AG04450 (cell line): Measurements from ENCODE around the gene LYPLA2. TPM values are rescaled to one million over a fixed set of nuclear protein-coding genes. Genes with fewer than 3 reads are reported as not detected.
A peak's percentile ranks its signal among the peaks of the same experiment; 100 is the strongest.
"Not testable (repeated sequence)": the region's sequence is repeated elsewhere in the genome, so short reads cannot be mapped to it uniquely, and the experiment has no call there.

Source experiments
- CTCF ChIA-PET: fragments of 300-600, 350-600 bp; formaldehyde crosslinking; extraction: SDS; loops from one replicate; lab custom pipeline; 2022; ENCODE audit warnings: antibody characterized with exemption, inconsistent platforms; lab: Charles Lee
- POLR2A ChIA-PET: fragments of 350-600 bp; formaldehyde crosslinking; extraction: SDS; loops from one replicate; lab custom pipeline; 2021; ENCODE audit warnings: antibody characterized with exemption, inconsistent platforms; lab: Yijun Ruan, JAX
- DNase-seq: peaks from one replicate; pipeline ENCODE4 v3.0.0-alpha.2; 2011; ENCODE audit warnings: low read depth, low spot score
- H3K27ac ChIP-seq: one replicate; pipeline ENCODE4 v1.5.1; 2012; ENCODE audit warnings: low read depth, low read length, control low read depth
- H3K27me3 ChIP-seq: one replicate; pipeline ENCODE4 v1.6.0; 2012; ENCODE audit warnings: low read length; ENCODE audit not compliant: control insufficient read depth, insufficient read depth
- H3K4me3 ChIP-seq: 2 replicates; pipeline ENCODE4 v1.5.1; 2011; ENCODE audit warnings: mild to moderate bottlenecking, low read depth, low read length, control low read depth
- H3K9me3 ChIP-seq: 2 replicates; pipeline ENCODE4 v1.5.1; 2012; ENCODE audit warnings: low read length; ENCODE audit not compliant: control insufficient read depth, insufficient read depth
- CTCF ChIP-seq: IDR thresholded peaks from 2 replicates; pipeline ENCODE4 v1.5.1; 2011; ENCODE audit warnings: low read depth, low read length, control low read depth, inconsistent platforms
- polyA plus RNA-seq: library from polyadenylated mRNA; depleted of rRNA; stranded (reverse); fragments of >200 nt; gene quantifications from 2 replicates; pipeline ENCODE4 v1.2.3, GENCODE V29; 2011

The LYPLA2 gene
- polyA plus RNA-seq, 1 experiment = 27.1 TPM

- no peak overlapping the region for H3K27ac ChIP-seq
- no peaks in the 10 kb centered on the region for H3K9me3 ChIP-seq
- no peak for TF ChIP-seq CTCF
- CTCF ChIA-PET = no interaction called here
- POLR2A ChIA-PET = interaction anchor here (0.5 to 0.7 kb wide), 2 partner anchors 11 to 14 kb away, joined by 3 to 6 read pairs; no protein-coding TSS in a partner anchor
- H3K4me3 ChIP-seq = no peak overlapping the region
- H3K27me3 ChIP-seq = no peaks in the 10 kb centered on the region
- DNase-seq = no peak
These were observed 36.8 kb downstream of the LYPLA2 start for GRCh38 chr1:23827717-23828116.

DNA sequence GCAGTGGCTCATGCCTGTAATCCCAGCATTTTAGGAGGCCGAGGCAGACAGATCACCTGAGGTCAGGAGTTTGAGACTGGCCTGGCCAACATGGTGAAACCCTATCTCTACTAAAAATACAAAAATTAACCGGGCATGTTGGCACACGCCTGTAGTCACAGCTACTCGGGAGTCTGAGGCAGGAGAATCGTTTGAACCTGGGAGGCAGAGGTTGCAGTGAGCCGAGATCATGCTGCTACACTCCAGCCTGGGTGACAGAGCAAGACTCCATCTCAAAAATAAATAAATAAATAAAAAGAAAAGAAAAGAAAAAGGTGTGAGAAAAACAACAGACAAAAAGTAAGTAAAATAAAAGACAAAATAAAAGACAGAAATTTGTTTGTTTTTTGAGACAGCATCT is 43.2 kb downstream of the LYPLA2 start:
- H3K4me3 ChIP-seq, H3K9me3 ChIP-seq, H3K27ac ChIP-seq, CTCF ChIA-PET, H3K27me3 ChIP-seq, DNase-seq, POLR2A ChIA-PET: not testable (repeated sequence)

GRCh38 chr1:23836037-23836436 is 45.1 kb downstream of the LYPLA2 start:
- Histone ChIP-seq H3K27ac (no peak overlapping the region), H3K27me3 (peaks cover 7% of the 10 kb centered on the region), H3K4me3 (no peak overlapping the region), H3K9me3 (no peaks in the 10 kb centered on the region)
- no peak for DNase-seq
- POLR2A ChIA-PET = no interaction called here
- TF ChIP-seq CTCF = no peak
- CTCF ChIA-PET = no interaction called here

DNA sequence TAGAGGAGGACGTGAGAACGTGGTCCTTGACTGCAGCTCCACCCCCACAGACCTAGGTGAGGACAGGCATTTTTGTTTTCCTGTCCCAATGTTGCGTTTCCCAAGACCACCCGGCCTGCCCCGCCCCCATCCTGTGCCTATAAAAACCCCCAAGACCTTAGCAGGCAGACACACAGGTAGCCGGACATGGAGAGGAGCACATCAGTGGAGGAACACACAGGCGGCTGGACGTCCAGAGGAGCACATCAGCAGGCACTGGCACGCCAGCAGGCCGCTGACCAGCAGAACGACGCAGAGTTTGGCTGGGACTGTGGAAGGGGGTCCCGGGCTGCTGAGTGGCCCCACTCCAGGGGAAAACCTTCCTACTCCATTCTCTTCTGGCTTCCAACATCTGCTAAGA is 47.0 kb downstream of the LYPLA2 start:
- POLR2A ChIA-PET = interaction anchor here (0.8 kb wide), 1 partner anchor 10 kb away, joined by 6 read pairs; no protein-coding TSS in a partner anchor
- no peak for DNase-seq
- CTCF ChIA-PET = no interaction called here
- no peak for TF ChIP-seq CTCF
- H3K9me3 ChIP-seq = no peaks in the 10 kb centered on the region
- H3K27me3 ChIP-seq = peaks cover 8% of the 10 kb centered on the region
- no peak overlapping the region for H3K4me3 ChIP-seq
- H3K27ac ChIP-seq = no peak overlapping the region

DNA sequence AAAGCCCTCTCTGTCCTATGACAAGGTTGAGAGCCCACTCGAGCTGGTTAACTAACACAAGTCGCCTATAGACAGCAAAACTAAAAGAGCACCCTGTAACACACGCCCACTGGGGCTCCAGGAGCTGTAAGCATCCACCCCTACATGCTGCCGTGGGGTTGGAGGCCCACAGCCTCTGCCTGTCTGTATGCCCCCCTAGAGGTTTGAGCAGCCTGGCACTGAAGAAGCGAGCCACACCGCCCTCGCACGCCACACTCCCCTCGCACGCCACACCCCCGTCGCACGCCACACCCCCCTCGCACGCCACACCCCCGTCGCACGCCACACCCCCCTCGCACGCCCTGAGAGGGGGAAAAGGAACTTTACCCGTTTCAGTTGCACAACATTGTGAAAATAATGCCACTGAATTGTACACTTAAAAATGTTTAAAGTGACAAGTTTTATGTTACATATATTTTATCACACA is 47.5 kb downstream of the LYPLA2 start:
- TF ChIP-seq CTCF = no peak
- CTCF ChIA-PET = interaction anchor here (0.5 to 0.7 kb wide), 4 partner anchors 10 to 289 kb away, joined by 3 to 9 read pairs (median 4); no protein-coding TSS in a partner anchor
- Histone ChIP-seq H3K9me3 (no peaks in the 10 kb centered on the region), H3K4me3 (peak overlapping the region; percentile 52), H3K27me3 (peaks cover 12% of the 10 kb centered on the region), H3K27ac (no peak overlapping the region)
- no peak for DNase-seq
- POLR2A ChIA-PET = interaction anchor here (0.8 kb wide), 1 partner anchor 10 kb away, joined by 6 read pairs; no protein-coding TSS in a partner anchor
